ENCODE data around the gene UBE2I. TPM values are rescaled to one million over a fixed set of nuclear protein-coding genes. Genes with fewer than 3 reads are reported as not detected.

Gene UBE2I
- total and polyA plus RNA-seq, 2 of the 4 experiments (the other 2 are of a cell fraction): 30.8 to 140 TPM

DNA sequence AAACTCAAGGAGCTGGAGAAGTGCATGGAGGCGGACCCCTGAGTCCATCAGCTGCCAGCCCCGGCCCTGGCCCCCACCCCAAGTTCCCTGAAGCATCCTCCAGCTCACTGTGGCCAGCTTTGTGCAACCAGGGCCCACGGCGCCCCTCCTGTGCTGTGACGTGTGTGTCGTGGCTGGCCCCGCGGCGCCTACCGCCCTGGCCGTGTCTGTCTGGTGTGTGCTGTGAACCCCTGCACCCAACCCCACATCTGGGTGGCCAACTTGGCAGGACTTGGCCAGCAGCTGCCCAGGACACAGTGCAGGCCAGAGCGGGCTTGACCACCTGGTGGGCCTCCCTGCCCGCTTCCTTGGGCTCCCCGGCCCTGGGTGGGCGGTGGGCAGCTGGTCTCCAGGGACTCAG is 39.0 kb downstream of the UBE2I start:
- Histone ChIP-seq H2BK120ac (ENCODE audit: low read depth, low read length) (no peak overlapping the region), H3K27me3 (ENCODE audit: control insufficient read depth, insufficient read depth, low read length) (no peaks in the 10 kb centered on the region), H3K9ac (ENCODE audit: low read depth, low read length) (no peak overlapping the region), H3K18ac (ENCODE audit: low read depth, low read length) (no peak overlapping the region), H2AK5ac (ENCODE audit: low read depth, low read length) (no peak overlapping the region), H3K4me3 (ENCODE audit: insufficient read depth, low read depth, low read length) (no peak overlapping the region), H3K36me3 (ENCODE audit: control insufficient read depth, insufficient read depth, low read length) (peaks cover 25% of the 10 kb centered on the region), H2BK5ac (ENCODE audit: low read depth, low read length, poor library complexity, severe bottlenecking) (no peak overlapping the region), H4K20me1 (ENCODE audit: insufficient read depth, low read length) (peaks cover 4% of the 10 kb centered on the region; the same call in 1 of the 2 replicates), H3K14ac (replicated peaks; ENCODE audit: low read depth, low read length) (no peak overlapping the region), H4K8ac (ENCODE audit: low read depth in 2 of 2, low read length in 2 of 2) (no peak overlapping the region), H3K4ac (ENCODE audit: low read depth, low read length) (no peak overlapping the region), H3K56ac (ENCODE audit: extremely low read depth, insufficient read depth, low read length) (no peak overlapping the region), H4K5ac (ENCODE audit: low read depth, low read length) (no peak overlapping the region), H3K79me1 (ENCODE audit: low read depth in 1 of 2, low read length in 2 of 2) (peaks cover 18 to 39% of the 10 kb centered on the region in 2 experiments), H3K27ac (ENCODE audit: insufficient read depth, low read length) (no peak overlapping the region), H3K9me3 (ENCODE audit: control insufficient read depth, insufficient read depth, low read length) (no peaks in the 10 kb centered on the region), H3K23ac (ENCODE audit: low read depth, low read length) (no peak overlapping the region), H2AK9ac (replicated peaks; ENCODE audit: low read depth, low read length, poor library complexity) (no peak overlapping the region), H2BK20ac (ENCODE audit: low read depth, low read length) (no peak overlapping the region), H3K9me1 (ENCODE audit: insufficient read depth, low read length) (no peaks in the 10 kb centered on the region), H2AFZ (replicated peaks; ENCODE audit: low read length, poor library complexity) (no peak overlapping the region), H3K4me2 (ENCODE audit: low read depth, low read length) (no peak overlapping the region), H4K91ac (ENCODE audit: insufficient read depth, low read depth, low read length) (no peak overlapping the region), H2BK15ac (ENCODE audit: low read depth, low read length) (no peak overlapping the region), H3K4me1 (ENCODE audit: control insufficient read depth, insufficient read depth, low read length) (peaks cover 9% of the 10 kb centered on the region)
- DNase-seq: no peak
- ChIA-PET CTCF (no interaction called here), POLR2A (ENCODE audit: unreplicated experiment) (no interaction called here)
- no TSS peak for BruUV-seq (replicated peaks)
- dilution Hi-C loops (cut with HindIII; ENCODE audit: low sequenced_read_pairs, unreplicated experiment) (no loop called here), in situ Hi-C loops (cut with MboI; ENCODE audit: low sequenced_read_pairs) (no loop called here), intact Hi-C loops (cut with micrococcal nuclease) (no loop called here)
- ATAC-seq (ENCODE audit: low read depth): no peak
- TF ChIP-seq MAZ (IDR thresholded peaks at IDR 0.05; ENCODE audit: borderline replicate concordance, low read depth, low read length): no peak
- no peak for TF ChIP-seq RAD21 (IDR thresholded peaks at IDR 0.05; ENCODE audit: low read length)
- no peak for TF ChIP-seq RFX5 (IDR thresholded peaks at IDR 0.05; ENCODE audit: low read depth, low read length)
- TF ChIP-seq, protein P1, sequence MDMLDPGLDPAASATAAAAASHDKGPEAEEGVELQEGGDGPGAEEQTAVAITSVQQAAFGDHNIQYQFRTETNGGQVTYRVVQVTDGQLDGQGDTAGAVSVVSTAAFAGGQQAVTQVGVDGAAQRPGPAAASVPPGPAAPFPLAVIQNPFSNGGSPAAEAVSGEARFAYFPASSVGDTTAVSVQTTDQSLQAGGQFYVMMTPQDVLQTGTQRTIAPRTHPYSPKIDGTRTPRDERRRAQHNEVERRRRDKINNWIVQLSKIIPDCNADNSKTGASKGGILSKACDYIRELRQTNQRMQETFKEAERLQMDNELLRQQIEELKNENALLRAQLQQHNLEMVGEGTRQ (IDR thresholded peaks at IDR 0.05; ENCODE audit: low read depth, low read length): no peak
- TF ChIP-seq CEBPB (IDR thresholded peaks at IDR 0.05; ENCODE audit: low read depth, low read length): no peak
- TF ChIP-seq BHLHE40 (IDR thresholded peaks at IDR 0.05; ENCODE audit: low read depth, low read length): no peak
- TF ChIP-seq SMC3 (IDR thresholded peaks at IDR 0.05; ENCODE audit: low read depth, low read length): no peak
- TF ChIP-seq, protein P2, sequence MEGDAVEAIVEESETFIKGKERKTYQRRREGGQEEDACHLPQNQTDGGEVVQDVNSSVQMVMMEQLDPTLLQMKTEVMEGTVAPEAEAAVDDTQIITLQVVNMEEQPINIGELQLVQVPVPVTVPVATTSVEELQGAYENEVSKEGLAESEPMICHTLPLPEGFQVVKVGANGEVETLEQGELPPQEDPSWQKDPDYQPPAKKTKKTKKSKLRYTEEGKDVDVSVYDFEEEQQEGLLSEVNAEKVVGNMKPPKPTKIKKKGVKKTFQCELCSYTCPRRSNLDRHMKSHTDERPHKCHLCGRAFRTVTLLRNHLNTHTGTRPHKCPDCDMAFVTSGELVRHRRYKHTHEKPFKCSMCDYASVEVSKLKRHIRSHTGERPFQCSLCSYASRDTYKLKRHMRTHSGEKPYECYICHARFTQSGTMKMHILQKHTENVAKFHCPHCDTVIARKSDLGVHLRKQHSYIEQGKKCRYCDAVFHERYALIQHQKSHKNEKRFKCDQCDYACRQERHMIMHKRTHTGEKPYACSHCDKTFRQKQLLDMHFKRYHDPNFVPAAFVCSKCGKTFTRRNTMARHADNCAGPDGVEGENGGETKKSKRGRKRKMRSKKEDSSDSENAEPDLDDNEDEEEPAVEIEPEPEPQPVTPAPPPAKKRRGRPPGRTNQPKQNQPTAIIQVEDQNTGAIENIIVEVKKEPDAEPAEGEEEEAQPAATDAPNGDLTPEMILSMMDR (conservative IDR thresholded peaks at IDR 0.05; ENCODE audit: low read depth, low read length): no peak
- TF ChIP-seq CHD1 (IDR thresholded peaks at IDR 0.05; ENCODE audit: low read depth, low read length): no peak
- TF ChIP-seq POLR2A (IDR thresholded peaks at IDR 0.05; ENCODE audit: low read depth, low read length): no peak
- TF ChIP-seq NFE2L2 (IDR thresholded peaks at IDR 0.05; ENCODE audit: low read depth, low read length): no peak
- no peak for TF ChIP-seq FOS (IDR thresholded peaks at IDR 0.05; ENCODE audit: low read depth, low read length)
- TF ChIP-seq, protein P3, sequence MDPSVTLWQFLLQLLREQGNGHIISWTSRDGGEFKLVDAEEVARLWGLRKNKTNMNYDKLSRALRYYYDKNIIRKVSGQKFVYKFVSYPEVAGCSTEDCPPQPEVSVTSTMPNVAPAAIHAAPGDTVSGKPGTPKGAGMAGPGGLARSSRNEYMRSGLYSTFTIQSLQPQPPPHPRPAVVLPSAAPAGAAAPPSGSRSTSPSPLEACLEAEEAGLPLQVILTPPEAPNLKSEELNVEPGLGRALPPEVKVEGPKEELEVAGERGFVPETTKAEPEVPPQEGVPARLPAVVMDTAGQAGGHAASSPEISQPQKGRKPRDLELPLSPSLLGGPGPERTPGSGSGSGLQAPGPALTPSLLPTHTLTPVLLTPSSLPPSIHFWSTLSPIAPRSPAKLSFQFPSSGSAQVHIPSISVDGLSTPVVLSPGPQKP (IDR thresholded peaks at IDR 0.05; ENCODE audit: borderline replicate concordance, low read depth, low read length): no peak
- TF ChIP-seq RCOR1 (IDR thresholded peaks at IDR 0.05; ENCODE audit: insufficient replicate concordance, low read length): no peak
- TF ChIP-seq MAFK (IDR thresholded peaks at IDR 0.05; ENCODE audit: low read depth, low read length): no peak
- no peak for TF ChIP-seq MXI1 (IDR thresholded peaks at IDR 0.05; ENCODE audit: borderline replicate concordance, low read depth, low read length)
- 95% methylated on average over 7 of the region's 15 CpGs; no CpG with 5 or more reads in 1 of the 2 experiments for WGBS, 2 experiments (ENCODE audit: extremely low coverage in 2 of 2, insufficient read length in 1 of 2)
